ENCODE data around the gene OXNAD1.

DNA sequence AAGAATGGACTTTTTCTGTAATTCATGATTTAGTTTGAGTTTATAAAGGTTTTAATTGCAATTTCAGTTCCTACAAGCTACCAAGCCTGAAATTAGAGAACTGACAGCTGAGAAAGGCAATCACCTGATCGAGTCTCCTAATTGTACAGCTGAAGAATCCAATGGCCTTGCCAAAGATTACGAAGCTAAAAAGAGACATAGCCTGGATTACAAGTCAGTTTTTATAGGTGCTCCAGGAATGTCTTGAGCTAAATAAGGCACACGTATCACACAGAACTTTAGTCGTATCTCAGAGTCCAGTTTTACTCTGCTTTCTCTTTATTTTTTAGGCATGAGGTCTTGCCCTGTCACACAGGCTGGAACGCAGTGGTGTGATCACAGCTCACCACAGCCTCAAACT, 6.8 kb upstream of the OXNAD1 start:
- TF ChIP-seq, protein P1, sequence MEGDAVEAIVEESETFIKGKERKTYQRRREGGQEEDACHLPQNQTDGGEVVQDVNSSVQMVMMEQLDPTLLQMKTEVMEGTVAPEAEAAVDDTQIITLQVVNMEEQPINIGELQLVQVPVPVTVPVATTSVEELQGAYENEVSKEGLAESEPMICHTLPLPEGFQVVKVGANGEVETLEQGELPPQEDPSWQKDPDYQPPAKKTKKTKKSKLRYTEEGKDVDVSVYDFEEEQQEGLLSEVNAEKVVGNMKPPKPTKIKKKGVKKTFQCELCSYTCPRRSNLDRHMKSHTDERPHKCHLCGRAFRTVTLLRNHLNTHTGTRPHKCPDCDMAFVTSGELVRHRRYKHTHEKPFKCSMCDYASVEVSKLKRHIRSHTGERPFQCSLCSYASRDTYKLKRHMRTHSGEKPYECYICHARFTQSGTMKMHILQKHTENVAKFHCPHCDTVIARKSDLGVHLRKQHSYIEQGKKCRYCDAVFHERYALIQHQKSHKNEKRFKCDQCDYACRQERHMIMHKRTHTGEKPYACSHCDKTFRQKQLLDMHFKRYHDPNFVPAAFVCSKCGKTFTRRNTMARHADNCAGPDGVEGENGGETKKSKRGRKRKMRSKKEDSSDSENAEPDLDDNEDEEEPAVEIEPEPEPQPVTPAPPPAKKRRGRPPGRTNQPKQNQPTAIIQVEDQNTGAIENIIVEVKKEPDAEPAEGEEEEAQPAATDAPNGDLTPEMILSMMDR (IDR thresholded peaks at IDR 0.05), result no peak
- no peak for TF ChIP-seq POLR2A (IDR thresholded peaks at IDR 0.05)

All from right lobe of liver (tissue), 4 donors.